GM18505 (cell line): Measurements from ENCODE around the gene RASL11B.

Experiments
- ATAC-seq: cut with Tn5 transposase; IDR thresholded peaks from one replicate; pipeline ENCODE4 v1.9.1; 2021; ENCODE audit not compliant: unreplicated experiment
- POLR2A ChIP-seq: IDR thresholded peaks from 4 replicates; pipeline ENCODE4 v1.6.1; 2011; ENCODE audit warnings: borderline replicate concordance; ENCODE audit not compliant: insufficient read depth, insufficient read length; ENCODE audit errors: extremely low read depth

The RASL11B gene

GRCh38 chr4:52873861-52874343 is 11.8 kb downstream of the RASL11B start:
- ATAC-seq: no peak
- TF ChIP-seq POLR2A: no peak

GRCh38 chr4:52874948-52875347 is 12.8 kb downstream of the RASL11B start:
- ATAC-seq: no peak

GRCh38 chr4:52876069-52876468 is 14.0 kb downstream of the RASL11B start:
- no peak for TF ChIP-seq POLR2A
- ATAC-seq: no peak

More at GRCh38 chr4:52874948-52875347, 12.8 kb downstream of the RASL11B start:
- no peak for TF ChIP-seq POLR2A

GRCh38 chr4:52877036-52877435 is 14.9 kb downstream of the RASL11B start:
- TF ChIP-seq POLR2A: no peak
- no peak for ATAC-seq

GRCh38 chr4:52877694-52878093 is 15.6 kb downstream of the RASL11B start:
- no peak for ATAC-seq
- no peak for TF ChIP-seq POLR2A

GRCh38 chr4:52879471-52879870 is 17.4 kb downstream of the RASL11B start:
- TF ChIP-seq POLR2A: no peak
- no peak for ATAC-seq

GRCh38 chr4:52880994-52881393 is 18.9 kb downstream of the RASL11B start:
- no peak for ATAC-seq
- no peak for TF ChIP-seq POLR2A

- no peak for TF ChIP-seq POLR2A
- ATAC-seq: no peak
Measured at GRCh38 chr4:52883183-52883621, 21.1 kb downstream of the RASL11B start.

GRCh38 chr4:52883707-52884669 is 21.9 kb downstream of the RASL11B start:
- TF ChIP-seq POLR2A: no peak
- no peak for ATAC-seq

GRCh38 chr4:52884994-52885393 is 22.9 kb downstream of the RASL11B start:
- no peak for TF ChIP-seq POLR2A
- no peak for ATAC-seq

- no peak for ATAC-seq
- no peak for TF ChIP-seq POLR2A
Measured at GRCh38 chr4:52889354-52889753, 27.2 kb downstream of the RASL11B start.

- ATAC-seq: no peak
- no peak for TF ChIP-seq POLR2A
Measured at GRCh38 chr4:52889778-52890520, 27.8 kb downstream of the RASL11B start.

GRCh38 chr4:52890521-52890791 is 28.3 kb downstream of the RASL11B start:
- no peak for ATAC-seq
- no peak for TF ChIP-seq POLR2A

GRCh38 chr4:52891743-52892142 is 29.6 kb downstream of the RASL11B start:
- no peak for ATAC-seq
- no peak for TF ChIP-seq POLR2A
